IPS DF 4.7 (cell line): ENCODE results near the gene COLEC11.

Experiments used
- DNase-seq: peaks from one replicate; pipeline ENCODE4 v3.0.0-alpha.2; 2013; ENCODE audit warnings: low spot score; ENCODE audit errors: extremely low read depth

The COLEC11 gene

DNA sequence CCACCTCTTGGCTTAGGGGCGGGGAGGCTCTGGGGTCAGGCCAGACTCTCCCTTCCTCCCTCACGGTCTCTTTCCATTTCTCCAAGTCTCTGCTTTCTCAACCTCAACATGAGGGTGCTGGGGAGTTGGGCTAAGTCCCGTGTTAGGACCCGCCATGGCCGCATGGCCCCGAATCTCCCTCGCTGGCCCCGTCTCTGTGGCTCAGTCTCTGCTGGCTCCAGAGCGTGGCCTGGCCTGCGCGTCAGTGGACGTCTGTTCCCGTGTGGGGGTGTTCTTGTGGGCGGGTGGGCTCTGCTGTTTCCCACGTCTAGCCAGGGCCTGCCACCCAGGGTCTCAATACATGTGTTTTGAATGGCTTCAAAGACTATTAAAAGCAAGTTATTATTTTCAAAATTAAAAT is 75.5 kb downstream of the COLEC11 start:
- DNase-seq: no peak

DNA sequence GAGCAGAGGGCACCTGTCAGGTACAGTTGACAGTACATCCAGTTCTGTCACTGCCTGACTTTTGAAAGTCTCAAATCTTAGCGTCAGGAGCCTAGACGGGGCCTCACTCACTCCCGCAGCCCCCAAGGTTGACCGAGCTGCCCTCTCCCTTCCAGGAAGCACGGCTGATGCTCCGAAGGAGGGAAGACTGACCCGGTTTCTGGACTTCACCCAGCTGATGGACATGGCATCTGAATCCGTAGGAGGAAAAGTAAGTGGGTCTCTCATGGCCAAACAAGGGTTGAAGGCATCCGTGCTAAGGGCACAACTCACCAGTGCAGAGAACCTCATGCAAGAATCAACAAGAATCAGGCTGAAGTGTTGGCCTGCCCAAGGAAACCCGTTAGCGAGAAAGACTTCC is 76.0 kb downstream of the COLEC11 start:
- DNase-seq: no peak

DNA sequence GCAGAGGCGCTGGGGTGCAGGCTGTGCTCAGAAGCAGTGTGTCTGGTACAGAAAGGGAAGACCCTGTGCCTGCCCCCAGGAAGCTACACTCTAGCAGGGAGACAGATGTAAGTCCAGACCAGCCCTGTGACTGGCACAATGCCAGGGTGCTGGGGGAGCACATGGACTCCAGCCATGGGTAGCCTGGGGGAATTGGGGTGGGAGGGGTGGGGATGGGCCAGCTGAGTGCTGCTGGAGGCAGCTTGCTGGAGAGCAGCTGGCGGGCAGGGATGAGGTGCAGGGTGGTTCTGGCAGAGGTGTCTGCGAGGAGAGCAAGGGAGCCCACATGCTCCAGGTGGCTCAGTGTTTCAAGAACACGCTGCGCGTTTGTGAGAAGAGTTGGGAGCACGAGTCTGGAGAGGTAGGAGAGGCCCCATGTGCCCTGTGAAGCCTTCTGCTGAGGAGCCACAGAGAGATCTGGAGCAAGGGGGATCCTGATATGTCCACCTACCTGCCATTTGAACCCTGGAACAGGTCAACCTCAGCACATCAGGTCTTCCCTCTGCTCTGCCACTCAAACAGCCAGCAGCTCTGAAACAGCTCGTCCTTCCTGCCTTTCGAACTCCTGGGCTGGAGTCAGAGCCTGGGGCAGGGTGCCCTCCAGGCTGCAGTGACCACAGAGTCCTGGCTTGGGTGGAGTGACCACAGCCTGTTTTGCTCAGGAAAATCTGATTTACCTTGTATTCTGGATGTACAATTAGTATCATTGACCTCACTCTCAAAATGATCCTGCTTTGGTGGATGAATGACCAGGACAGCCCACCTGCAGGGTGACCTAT is 78.2 kb downstream of the COLEC11 start:
- DNase-seq: no peak

DNA sequence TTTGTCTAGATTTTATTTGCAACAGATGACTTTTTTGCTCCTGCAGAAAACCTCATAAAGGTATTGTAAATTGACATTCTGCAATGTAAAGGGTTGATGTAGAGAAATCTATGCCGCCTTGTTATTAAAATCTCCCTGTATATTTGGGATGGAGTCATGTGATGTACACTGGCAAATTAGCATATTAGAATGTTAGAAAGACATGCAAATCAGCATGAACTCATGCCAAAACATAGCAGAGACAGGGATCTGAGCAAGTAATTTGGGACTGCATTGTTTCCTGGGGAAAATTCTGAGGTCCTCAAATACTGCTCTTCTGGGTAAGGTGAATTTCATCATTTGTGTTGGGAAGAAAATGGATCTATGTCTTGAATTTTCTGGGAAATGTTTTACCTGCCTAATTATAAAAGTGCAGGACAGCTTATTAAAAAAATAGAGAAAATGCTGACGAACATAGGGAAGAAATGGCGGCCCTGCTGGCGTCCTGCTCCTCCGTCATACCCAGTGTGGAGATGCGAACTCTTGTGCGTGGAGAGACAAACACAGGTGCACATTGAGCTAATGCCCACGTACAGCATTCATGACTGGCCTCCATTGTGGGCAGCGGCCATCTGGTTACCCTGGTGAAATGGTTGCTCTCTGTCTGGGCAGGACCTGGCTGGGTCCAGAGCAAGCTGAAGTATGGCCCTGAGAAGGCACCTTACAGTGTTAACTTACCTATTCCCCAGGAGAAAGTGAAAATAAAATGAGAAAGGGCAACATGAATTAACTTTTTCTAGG is 79.3 kb downstream of the COLEC11 start:
- no peak for DNase-seq

DNA sequence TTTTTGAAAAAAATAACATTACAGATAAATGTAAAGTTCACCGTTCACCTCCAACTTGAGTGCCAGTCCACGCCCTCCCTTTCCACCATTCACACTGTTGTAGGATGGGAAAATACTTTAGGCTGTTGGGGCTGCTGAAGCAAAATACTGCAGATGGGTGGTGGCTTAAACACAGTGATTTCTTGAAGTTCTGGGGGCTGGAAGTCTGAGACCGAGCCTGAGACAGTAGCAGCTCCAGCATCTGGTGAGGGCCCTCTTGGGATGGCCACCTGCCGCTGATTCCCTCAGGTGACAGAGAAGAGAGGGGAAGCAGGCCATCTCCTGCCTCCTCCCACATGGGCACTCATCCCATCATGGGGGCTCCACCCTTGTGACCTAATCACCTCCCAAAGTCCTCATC is 80.8 kb downstream of the COLEC11 start:
- no peak for DNase-seq

DNA sequence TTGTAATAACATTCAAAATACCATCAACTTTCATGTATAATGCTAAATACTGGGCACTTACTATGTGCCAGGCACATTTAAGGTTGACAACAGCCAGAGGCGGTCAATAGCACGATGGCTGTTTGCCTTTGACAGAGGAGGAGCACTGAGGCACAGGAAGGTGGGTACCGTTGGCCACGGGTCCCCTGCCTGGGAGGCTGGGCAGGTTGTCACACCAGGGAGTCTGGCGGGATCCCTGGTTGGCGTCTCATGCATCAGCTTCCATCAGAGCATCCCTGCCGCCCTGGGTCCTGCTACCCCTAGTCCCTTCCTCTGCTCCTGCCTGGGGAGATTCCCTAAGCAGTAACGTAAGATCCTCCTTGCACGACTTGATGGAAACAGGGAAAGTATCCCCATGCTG is 82.5 kb downstream of the COLEC11 start:
- no peak for DNase-seq

DNA sequence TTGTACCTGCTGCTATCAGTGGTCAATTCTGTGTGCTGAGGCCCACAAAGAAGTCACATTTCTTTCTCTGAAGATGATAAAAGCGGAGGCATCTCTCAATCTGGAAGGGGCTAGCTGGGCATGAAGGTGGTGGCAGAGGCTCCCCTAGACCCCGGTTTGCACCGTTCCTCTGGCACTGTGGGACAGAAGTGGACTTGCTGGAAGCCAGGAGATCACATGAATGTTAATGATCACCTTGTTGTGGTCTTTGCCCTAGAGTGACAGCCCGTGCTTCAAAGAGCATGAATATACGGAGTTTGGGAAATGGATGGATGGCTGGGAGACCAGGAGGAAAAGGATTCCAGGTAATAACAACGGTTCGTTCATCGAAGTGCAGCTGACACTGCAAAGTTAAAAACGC is 83.3 kb downstream of the COLEC11 start:
- DNase-seq: no peak

DNA sequence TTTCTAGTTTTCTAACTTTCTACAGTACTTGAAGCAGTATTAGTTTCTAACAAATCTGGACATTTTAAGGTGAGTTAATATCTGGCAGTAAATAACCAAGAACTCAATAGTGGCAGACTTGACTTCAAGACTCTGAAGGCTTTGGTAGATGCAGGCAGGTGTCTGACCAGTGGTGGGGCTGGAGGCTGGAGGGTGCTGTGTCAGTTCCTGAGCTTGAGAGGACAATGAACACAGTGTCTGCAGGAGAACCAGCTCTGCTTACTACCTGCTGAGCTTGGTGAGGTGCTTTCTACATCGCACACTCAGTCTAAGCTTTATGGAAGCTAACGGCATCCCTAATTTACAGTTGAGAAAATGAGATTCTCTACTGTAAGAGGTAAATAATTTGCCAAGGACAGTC is 84.3 kb downstream of the COLEC11 start:
- no peak for DNase-seq

DNA sequence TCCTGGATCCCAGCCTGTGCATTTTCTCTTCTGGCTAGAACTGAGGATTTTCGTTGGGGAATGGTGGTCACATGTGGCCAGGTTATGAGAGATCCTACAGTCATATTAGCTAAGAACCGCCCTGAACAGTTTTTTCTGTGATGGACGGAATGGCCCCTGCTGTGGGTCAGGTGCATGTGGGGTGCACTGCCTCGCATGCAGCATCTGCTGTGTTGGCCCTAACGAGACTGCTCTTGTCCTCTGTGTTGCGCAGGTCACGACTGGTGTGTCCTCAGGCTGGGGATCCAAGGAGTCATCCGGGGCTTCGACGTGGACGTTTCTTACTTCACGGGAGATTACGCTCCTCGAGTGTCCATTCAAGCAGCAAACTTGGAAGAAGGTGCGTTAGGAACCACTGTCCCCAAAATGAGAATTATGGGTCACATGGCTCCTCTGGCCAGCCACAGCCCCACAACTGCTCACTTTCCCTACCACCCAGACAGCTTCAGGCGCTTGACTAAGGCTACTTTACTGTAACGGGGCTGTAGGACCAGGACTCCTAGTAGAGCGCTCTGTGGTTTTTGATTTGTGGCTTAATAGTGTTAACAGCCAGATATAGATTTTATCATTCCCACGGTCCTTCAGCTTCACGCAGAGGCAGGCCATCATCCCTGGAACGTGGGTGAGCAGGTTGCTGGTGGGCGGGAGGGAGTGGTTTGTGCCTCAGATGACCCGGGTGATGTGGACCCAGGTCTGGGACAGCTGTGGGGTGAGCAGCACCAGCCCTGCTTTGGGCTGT is 84.9 kb downstream of the COLEC11 start:
- DNase-seq: no peak

DNA sequence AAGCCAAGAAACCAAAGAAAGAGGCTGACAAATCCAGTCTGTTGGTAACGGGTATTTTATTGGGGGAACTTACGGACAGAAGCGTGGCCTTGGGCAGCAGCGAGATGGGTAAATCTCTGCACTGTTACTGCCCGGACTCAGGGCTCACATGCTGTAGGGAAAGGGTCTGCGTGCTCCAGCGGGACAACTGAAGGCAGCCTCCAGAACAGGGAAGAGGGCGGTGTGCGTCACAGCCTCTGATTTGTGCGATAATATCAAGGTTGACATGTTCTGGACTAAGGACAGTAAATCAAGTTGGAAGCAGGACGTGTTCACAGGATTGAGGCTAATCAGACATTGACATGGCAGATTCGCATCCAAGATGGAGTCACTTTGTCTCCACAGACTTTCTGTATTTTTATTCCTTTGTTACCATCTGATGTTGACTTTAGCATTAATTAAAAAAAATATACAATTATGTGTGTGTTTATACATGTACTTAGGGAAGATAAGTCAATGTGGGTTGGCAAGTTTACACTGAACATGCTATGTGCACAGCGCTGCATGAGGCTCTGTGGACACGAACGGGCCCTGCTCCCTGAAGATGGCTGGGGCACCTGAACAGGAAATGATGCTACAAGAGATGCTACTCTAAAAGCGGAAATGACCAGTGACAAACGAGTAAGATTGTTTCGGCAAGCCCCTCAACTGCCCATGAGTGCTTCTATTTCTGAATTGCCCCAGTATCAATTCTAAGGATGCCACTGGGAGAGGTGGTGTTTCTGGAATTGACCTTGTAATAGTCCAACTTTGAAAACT is 85.8 kb downstream of the COLEC11 start:
- no peak for DNase-seq

DNA sequence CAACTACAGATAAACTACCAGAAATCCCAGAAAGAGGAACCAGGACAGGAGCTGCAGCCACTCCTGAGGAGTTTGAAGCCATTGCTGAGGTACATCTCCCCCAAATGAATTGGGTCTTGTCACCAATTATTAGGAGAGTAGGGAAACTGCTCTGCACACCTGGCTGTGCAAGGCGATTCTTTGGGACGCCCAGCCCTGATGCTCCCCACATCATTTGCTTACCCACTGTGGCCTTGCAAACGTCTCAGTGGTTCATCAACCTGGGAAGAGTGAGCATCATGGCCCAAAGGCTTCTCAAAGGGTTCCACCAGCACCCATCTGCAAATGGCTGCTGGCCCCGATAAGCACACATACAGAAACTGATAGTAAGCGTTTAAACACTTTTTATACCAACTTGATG is 86.7 kb downstream of the COLEC11 start:
- no peak for DNase-seq

DNA sequence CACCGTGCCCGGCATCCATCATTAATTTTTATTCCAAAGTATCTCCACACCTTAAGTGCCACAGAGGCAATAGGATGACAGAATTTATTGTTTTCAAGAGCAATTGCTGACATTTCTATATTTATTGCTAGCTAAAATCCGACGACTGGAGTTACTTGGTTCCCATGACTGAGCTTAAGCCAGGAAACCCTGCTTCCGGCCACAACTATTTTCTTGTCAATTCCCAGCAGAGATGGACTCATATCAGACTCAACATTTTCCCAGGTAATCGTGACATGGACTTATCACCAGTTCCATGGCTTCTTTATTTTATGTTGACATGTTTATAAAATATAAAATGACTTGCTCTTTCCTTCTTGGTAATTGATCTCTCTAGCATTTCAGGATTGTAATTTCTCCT is 87.9 kb downstream of the COLEC11 start:
- no peak for DNase-seq

DNA sequence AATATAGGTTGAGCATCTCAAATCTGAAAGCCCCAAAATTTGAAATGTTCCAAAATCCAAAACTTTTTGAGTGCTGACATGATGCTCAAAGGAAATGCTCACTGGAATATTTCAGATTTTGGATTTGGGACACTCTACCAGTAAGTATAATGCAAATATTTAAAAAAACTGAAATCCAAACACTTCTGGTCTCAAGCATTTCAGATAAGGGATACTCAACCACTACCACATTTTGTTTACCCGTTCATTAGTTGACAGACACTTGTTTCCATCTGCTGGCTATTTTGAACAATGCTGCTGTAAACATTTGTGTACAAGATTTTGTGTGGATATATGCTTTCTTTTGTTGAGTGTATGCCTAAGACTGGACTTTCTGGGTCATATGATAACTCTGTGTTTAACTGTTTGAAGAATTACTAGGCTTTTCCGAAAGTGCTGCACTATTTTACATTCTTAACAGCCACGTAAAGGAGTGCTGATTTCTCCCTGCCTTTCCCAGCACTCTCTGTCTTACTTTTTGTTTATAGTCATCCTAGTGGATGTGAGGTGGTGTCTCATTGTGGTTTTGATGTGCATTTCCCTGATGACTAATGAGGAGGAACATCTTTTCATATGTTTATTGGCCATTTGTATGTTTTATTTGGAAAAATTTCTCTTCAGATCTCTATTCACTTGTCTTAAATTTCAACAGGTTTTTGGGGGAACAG is 89.0 kb downstream of the COLEC11 start:
- DNase-seq: no peak

DNA sequence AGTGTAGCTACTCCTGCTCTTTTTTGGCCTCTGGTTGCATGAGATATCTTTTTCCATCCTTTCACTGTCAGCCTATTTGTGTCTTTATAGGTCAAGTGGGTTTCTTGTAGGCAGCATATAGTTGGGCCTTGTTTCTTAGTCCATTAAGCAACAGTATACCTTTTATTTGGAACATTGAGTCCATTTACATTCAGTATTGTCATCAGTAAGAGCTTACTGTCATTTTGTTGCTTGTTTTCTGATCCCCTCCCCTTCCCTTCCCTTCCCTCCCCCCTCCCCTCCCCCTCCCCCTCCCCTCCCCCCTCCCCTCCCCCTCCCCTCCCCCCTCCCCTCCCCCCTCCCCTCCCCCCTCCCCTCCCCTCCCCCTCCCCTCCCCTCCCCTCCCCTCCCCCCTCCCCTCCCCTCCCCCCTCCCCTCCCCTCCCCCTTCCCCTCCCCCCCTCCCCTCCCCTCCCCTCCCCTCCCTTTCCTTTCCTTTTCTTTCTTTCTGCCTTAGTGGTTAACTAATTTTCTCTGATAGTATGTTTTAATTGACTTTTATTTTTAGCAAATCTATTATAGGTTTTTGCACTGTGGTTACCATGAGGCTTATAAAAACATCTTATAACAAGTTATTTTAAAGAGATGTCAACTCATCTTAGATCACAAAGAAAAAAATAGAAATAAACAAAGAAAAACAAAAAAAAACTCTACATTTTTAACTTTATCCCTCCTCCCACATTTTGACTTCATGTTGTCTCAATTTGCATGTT is 95.3 kb downstream of the COLEC11 start:
- DNase-seq: no peak

DNA sequence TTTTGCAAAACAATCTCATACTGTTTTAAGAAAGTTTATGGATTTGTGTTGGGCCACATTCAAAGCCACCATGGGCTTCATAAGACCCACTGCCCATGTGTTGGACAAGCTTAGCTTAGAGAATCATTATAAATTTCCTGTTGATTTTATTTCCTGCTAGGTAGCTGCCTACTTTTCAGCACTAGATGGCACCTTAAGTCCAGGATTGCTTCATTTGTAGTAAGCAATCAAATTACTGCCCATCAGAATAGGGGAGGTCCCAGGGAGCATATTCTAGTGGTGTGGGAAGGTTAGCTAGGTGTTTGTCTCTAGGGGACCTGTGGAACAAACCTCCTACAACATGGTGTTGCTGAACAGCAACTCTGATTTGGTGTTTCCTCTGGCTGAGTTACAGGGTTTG is 97.5 kb downstream of the COLEC11 start:
- DNase-seq: no peak
